Endodermal cell (in vitro differentiated cells): ENCODE measurements around the gene EIF2S3. TPM values are rescaled to one million over a fixed set of nuclear protein-coding genes. Genes with fewer than 3 reads are reported as not detected.

ENCODE experiments used
- DNase-seq: peaks from one replicate; pipeline ENCODE4 v3.0.0-alpha.2; 2017
- H3K27ac ChIP-seq: 2 replicates; pipeline ENCODE4 v1.5.1; 2013; ENCODE audit warnings: mild to moderate bottlenecking, low read depth, low read length, moderate library complexity
- H3K27me3 ChIP-seq: 2 replicates; pipeline ENCODE4 v1.6.1; 2013; ENCODE audit warnings: mild to moderate bottlenecking, low read length, moderate library complexity; ENCODE audit not compliant: insufficient read depth, control insufficient read depth, poor library complexity, severe bottlenecking
- H3K36me3 ChIP-seq: 2 replicates; pipeline ENCODE4 v1.7.0; 2013; ENCODE audit warnings: mild to moderate bottlenecking, low read length, moderate library complexity; ENCODE audit not compliant: control insufficient read depth, insufficient read depth
- H3K4me1 ChIP-seq: one replicate; pipeline ENCODE4 v1.7.0; 2013; ENCODE audit warnings: low read length; ENCODE audit not compliant: control insufficient read depth, insufficient read depth
- H3K4me3 ChIP-seq: 2 replicates; pipeline ENCODE4 v1.5.1; 2013; ENCODE audit warnings: mild to moderate bottlenecking, low read length, moderate library complexity
- H3K9ac ChIP-seq: 2 replicates; pipeline ENCODE4 v1.6.1; 2013; ENCODE audit warnings: mild to moderate bottlenecking, low read length, moderate library complexity; ENCODE audit not compliant: poor library complexity, severe bottlenecking; ENCODE audit errors: extremely low read depth
- H3K9me3 ChIP-seq: 2 replicates; pipeline ENCODE4 v1.6.1; 2013; ENCODE audit warnings: mild to moderate bottlenecking, low read length, moderate library complexity; ENCODE audit not compliant: control insufficient read depth
- H3K27ac Mint-ChIP-seq: 2 replicates; pipeline ENCODE4 v1.8.0; 2020; ENCODE audit warnings: mixed read lengths
- H3K27me3 Mint-ChIP-seq: 2 replicates; pipeline ENCODE4 v1.8.0; 2021; ENCODE audit warnings: mild to moderate bottlenecking, mixed read lengths; ENCODE audit not compliant: insufficient read depth
- H3K36me3 Mint-ChIP-seq: 2 replicates; pipeline ENCODE4 v1.8.0; 2020; ENCODE audit warnings: low read depth, mixed read lengths
- H3K4me1 Mint-ChIP-seq: 2 replicates; pipeline ENCODE4 v1.8.0; 2020; ENCODE audit warnings: mixed read lengths
- H3K4me3 Mint-ChIP-seq: 2 replicates; pipeline ENCODE4 v1.8.0; 2020; ENCODE audit warnings: mild to moderate bottlenecking, moderate library complexity, mixed read lengths
- H3K9me3 Mint-ChIP-seq: 2 replicates; pipeline ENCODE4 v1.8.0; 2020; ENCODE audit warnings: mild to moderate bottlenecking, mixed read lengths
- WGBS, 2 experiments: methylation state at CpG; one replicate each; pipeline versions ENCODE4 v1.1.5 to v1.1.7; 2013; ENCODE audit warnings: missing lambda C conversion rate in 2 of 2, mixed read lengths in 1 of 2; ENCODE audit not compliant: insufficient coverage in 1 of 2, insufficient read length in 1 of 2; 5-methylcytosine and 5-hydroxymethylcytosine counted together
- total RNA-seq, 2 donors: library from RNA; stranded (reverse); fragmentation: NEBNext Ultra II Directional in 1 of 2; extraction: Animal tissue kit (Norgen Biotek cat#: 25700) in 1 of 2; gene quantifications; 2 replicates in 1 of 2; 3 replicates in 1 of 2; pipeline ENCODE4 v1.2.1, GENCODE V29; 2021
- TF ChIP-seq, protein P1 (sequence below): fragments of 200-600 bp; sonication (generic); conservative IDR thresholded peaks from 2 replicates; pipeline ENCODE4 v1.5.0; 2021; ENCODE audit warnings: antibody characterized with exemption, mild to moderate bottlenecking

Gene EIF2S3
- total RNA-seq, 2 donors from 2014 or later: 209 to 458 TPM

DNA sequence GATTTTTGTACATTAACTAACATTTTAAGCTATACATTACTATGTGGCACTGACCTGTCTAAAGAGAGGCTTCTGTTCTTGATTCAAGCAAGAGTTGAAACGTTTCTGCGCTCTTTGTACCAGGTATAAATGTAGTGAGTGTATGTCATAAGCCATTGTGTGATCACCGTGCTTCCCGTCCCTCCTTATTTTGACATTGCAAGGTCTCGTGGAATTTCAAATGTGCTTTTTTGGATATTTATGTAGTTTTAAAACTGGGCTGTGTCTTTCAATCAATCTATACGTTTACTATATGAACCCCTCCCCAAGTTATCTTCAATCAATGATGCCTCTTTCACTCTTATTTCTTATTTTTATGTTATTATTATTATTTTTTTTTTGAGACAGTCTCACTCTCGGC, 27.7 kb upstream of the EIF2S3 start, which contains the start of gene KLHL15:
Gene KLHL15, minus strand, starts transcription at position 101 of the 400 bp plus-strand sequence. CDS start 20,493 bp downstream, outside the sequence.
- TF ChIP-seq, protein P1, sequence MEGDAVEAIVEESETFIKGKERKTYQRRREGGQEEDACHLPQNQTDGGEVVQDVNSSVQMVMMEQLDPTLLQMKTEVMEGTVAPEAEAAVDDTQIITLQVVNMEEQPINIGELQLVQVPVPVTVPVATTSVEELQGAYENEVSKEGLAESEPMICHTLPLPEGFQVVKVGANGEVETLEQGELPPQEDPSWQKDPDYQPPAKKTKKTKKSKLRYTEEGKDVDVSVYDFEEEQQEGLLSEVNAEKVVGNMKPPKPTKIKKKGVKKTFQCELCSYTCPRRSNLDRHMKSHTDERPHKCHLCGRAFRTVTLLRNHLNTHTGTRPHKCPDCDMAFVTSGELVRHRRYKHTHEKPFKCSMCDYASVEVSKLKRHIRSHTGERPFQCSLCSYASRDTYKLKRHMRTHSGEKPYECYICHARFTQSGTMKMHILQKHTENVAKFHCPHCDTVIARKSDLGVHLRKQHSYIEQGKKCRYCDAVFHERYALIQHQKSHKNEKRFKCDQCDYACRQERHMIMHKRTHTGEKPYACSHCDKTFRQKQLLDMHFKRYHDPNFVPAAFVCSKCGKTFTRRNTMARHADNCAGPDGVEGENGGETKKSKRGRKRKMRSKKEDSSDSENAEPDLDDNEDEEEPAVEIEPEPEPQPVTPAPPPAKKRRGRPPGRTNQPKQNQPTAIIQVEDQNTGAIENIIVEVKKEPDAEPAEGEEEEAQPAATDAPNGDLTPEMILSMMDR: no peak
- no peaks in the 10 kb centered on the region for H3K36me3 ChIP-seq
- peak within 1 kb of the TSS; percentile 91 for H3K9ac ChIP-seq
- H3K4me1 ChIP-seq: no peaks in the 10 kb centered on the region
- peak; percentile 13 for DNase-seq
- H3K9me3 ChIP-seq: no peaks in the 10 kb centered on the region
- Mint-ChIP-seq H3K36me3 (peaks cover 4% of the 10 kb centered on the region), H3K9me3 (no peaks in the 10 kb centered on the region), H3K4me3 (peak within 1 kb of the TSS; percentile 81), H3K27me3 (peaks cover 30% of the 10 kb centered on the region), H3K27ac (peak within 1 kb of the TSS; percentile 95), H3K4me1 (peaks cover 5% of the 10 kb centered on the region)
- H3K27ac ChIP-seq: peak within 1 kb of the TSS; percentile 91
- peak within 1 kb of the TSS; percentile 86 for H3K4me3 ChIP-seq
- no peaks in the 10 kb centered on the region for H3K27me3 ChIP-seq
- 91% methylated on average over 5 of the region's 7 CpGs; no CpG with 5 or more reads in 1 of the 2 experiments for WGBS, 2 experiments

GRCh38 chrX:24027985-24028384, 26.8 kb upstream of the EIF2S3 start:
- Histone ChIP-seq H3K9ac (no peak overlapping the region), H3K4me1 (no peaks in the 10 kb centered on the region), H3K4me3 (no peak overlapping the region), H3K27me3 (no peaks in the 10 kb centered on the region), H3K36me3 (no peaks in the 10 kb centered on the region), H3K27ac (no peak overlapping the region), H3K9me3 (no peaks in the 10 kb centered on the region)
- H3K36me3 Mint-ChIP-seq: peaks cover 2% of the 10 kb centered on the region
- peaks cover 34% of the 10 kb centered on the region for H3K27me3 Mint-ChIP-seq
- H3K9me3 Mint-ChIP-seq: no peaks in the 10 kb centered on the region
- 93% methylated on average over 4 of the region's 6 CpGs; no CpG with 5 or more reads in 1 of the 2 experiments for WGBS, 2 experiments
- TF ChIP-seq, protein P1: peak; percentile 17
- H3K27ac Mint-ChIP-seq: peak overlapping the region; percentile 35
- no peak overlapping the region for H3K4me3 Mint-ChIP-seq
- H3K4me1 Mint-ChIP-seq: peaks cover 5% of the 10 kb centered on the region
- DNase-seq: peak; percentile 71

DNA sequence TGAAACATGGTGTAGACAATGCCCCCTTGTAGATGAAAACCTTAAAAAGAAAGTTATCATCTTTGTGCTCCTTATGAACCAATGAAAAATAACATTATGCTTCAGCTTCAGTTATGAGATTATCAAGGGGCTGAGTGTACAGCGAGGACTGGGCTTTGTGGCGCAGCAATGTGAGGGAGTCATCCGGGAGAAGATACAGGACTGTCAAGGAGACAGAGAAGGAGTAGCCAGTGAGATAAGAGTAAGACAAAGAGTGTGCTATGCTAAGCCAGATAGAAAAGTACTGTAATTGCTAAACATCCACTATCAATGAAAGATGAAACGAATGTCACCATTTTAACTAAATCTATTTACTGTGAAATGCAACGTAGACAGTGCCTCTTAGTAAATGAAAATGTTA, 24.2 kb upstream of the EIF2S3 start:
- peaks cover 34% of the 10 kb centered on the region for H3K27me3 Mint-ChIP-seq
- Histone ChIP-seq H3K9me3 (no peaks in the 10 kb centered on the region), H3K4me1 (no peaks in the 10 kb centered on the region), H3K9ac (no peak overlapping the region), H3K4me3 (no peak overlapping the region), H3K36me3 (no peaks in the 10 kb centered on the region), H3K27ac (no peak overlapping the region), H3K27me3 (no peaks in the 10 kb centered on the region)
- no peak overlapping the region for H3K4me3 Mint-ChIP-seq
- TF ChIP-seq, protein P1: no peak
- H3K36me3 Mint-ChIP-seq: no peaks in the 10 kb centered on the region
- H3K27ac Mint-ChIP-seq: no peak overlapping the region
- peaks cover 5% of the 10 kb centered on the region for H3K4me1 Mint-ChIP-seq
- no peak for DNase-seq
- 95% methylated on average over 3 of the region's 5 CpGs; no CpG with 5 or more reads in 1 of the 2 experiments for WGBS, 2 experiments
- H3K9me3 Mint-ChIP-seq: no peaks in the 10 kb centered on the region
